Mesenchymal stem cell (in vitro differentiated cells and primary cell): ENCODE measurements around the gene ANKRD29.

ENCODE experiments used
- DNase-seq: peaks from one replicate; pipeline ENCODE4 v3.0.0-alpha.2; 2013
- H2AFZ ChIP-seq: one replicate; pipeline ENCODE4 v1.6.1; 2013; ENCODE audit warnings: low read depth, mild to moderate bottlenecking, control low read depth, inconsistent platforms, low read length, moderate library complexity
- H2AK5ac ChIP-seq: 2 replicates; pipeline ENCODE4 v1.6.1; 2013; ENCODE audit warnings: low read length, moderate library complexity, mild to moderate bottlenecking, inconsistent platforms; ENCODE audit not compliant: severe bottlenecking
- H2BK120ac ChIP-seq: one replicate; pipeline ENCODE4 v1.6.1; 2013; ENCODE audit warnings: low read depth, mild to moderate bottlenecking, inconsistent platforms, low read length, moderate library complexity
- H2BK12ac ChIP-seq, 2 experiments: one replicate each; pipeline ENCODE4 v1.6.1; 2013; ENCODE audit warnings: inconsistent platforms in 2 of 2, low read length in 2 of 2, mild to moderate bottlenecking in 2 of 2, moderate library complexity in 2 of 2, control low read depth in 1 of 2
- H2BK15ac ChIP-seq: one replicate; pipeline ENCODE4 v1.6.1; 2013; ENCODE audit warnings: mild to moderate bottlenecking, low read depth, inconsistent platforms; ENCODE audit not compliant: poor library complexity, severe bottlenecking
- H2BK5ac ChIP-seq: 2 replicates; pipeline ENCODE4 v1.6.1; 2013; ENCODE audit warnings: low read depth, mild to moderate bottlenecking, low read length, control low read depth, inconsistent platforms; ENCODE audit not compliant: poor library complexity, severe bottlenecking
- H3K14ac ChIP-seq, 2 experiments: one replicate each; pipeline ENCODE4 v1.6.1; 2013; ENCODE audit warnings: inconsistent platforms in 2 of 2, low read length in 2 of 2, control low read depth in 1 of 2, mild to moderate bottlenecking in 1 of 2, moderate library complexity in 1 of 2
- H3K18ac ChIP-seq, 2 experiments: one replicate each; pipeline ENCODE4 v1.6.1; 2013; ENCODE audit warnings: inconsistent platforms in 2 of 2, low read length in 2 of 2, control low read depth in 1 of 2, low read depth in 1 of 2, mild to moderate bottlenecking in 1 of 2
- H3K23ac ChIP-seq, 2 experiments: one replicate each; pipeline ENCODE4 v1.6.1; 2013; ENCODE audit warnings: inconsistent platforms in 2 of 2, low read length in 2 of 2, mild to moderate bottlenecking in 2 of 2, moderate library complexity in 2 of 2, control low read depth in 1 of 2
- H3K27ac ChIP-seq: 2 replicates; pipeline ENCODE4 v1.5.1; 2013; ENCODE audit warnings: mild to moderate bottlenecking, moderate library complexity, low read length, control low read depth, inconsistent platforms; ENCODE audit not compliant: poor library complexity, severe bottlenecking
- H3K27me3 ChIP-seq, 2 experiments: 2 replicates each; pipeline versions ENCODE4 v1.6.1 to v1.7.0; 2013; ENCODE audit warnings: low read length in 2 of 2, mild to moderate bottlenecking in 2 of 2, moderate library complexity in 2 of 2, control low read depth in 1 of 2, inconsistent platforms in 1 of 2; ENCODE audit not compliant: control insufficient read depth in 1 of 2, insufficient read depth in 1 of 2
- H3K36me3 ChIP-seq, 2 experiments: 2 replicates each; pipeline versions ENCODE4 v1.6.1 to v1.7.0; 2013; ENCODE audit warnings: low read length in 2 of 2, control low read depth in 1 of 2, inconsistent platforms in 1 of 2, low read depth in 1 of 2, mild to moderate bottlenecking in 1 of 2; ENCODE audit not compliant: insufficient read depth in 2 of 2, control insufficient read depth in 1 of 2
- H3K4ac ChIP-seq, 2 experiments: one replicate each; pipeline ENCODE4 v1.6.1; 2013; ENCODE audit warnings: inconsistent platforms in 2 of 2, low read length in 2 of 2, mild to moderate bottlenecking in 2 of 2, moderate library complexity in 2 of 2, control low read depth in 1 of 2, low read depth in 1 of 2
- H3K4me1 ChIP-seq: 2 replicates; pipeline ENCODE4 v1.6.1; 2013; ENCODE audit warnings: low read depth, low read length, control low read depth; ENCODE audit not compliant: control insufficient read depth, insufficient read depth
- H3K4me2 ChIP-seq: 2 replicates; pipeline ENCODE4 v1.6.1; 2013; ENCODE audit warnings: low read length, mild to moderate bottlenecking, inconsistent platforms; ENCODE audit not compliant: poor library complexity, severe bottlenecking
- H3K4me3 ChIP-seq, 2 experiments: 2 replicates each; pipeline versions ENCODE4 v1.5.1 to v1.7.0; 2013; ENCODE audit warnings: low read length in 2 of 2, mild to moderate bottlenecking in 2 of 2, control low read depth in 1 of 2, low read depth in 1 of 2; ENCODE audit not compliant: insufficient read depth in 1 of 2
- H3K79me1 ChIP-seq: replicated peaks from 2 replicates; pipeline ENCODE4 v1.6.1; 2013; ENCODE audit warnings: mild to moderate bottlenecking, control low read depth, low read length, inconsistent platforms; ENCODE audit not compliant: poor library complexity, severe bottlenecking
- H3K9ac ChIP-seq: 2 replicates; pipeline ENCODE4 v1.7.0; 2013; ENCODE audit warnings: mild to moderate bottlenecking, low read length, moderate library complexity
- H3K9me3 ChIP-seq: 2 replicates; pipeline ENCODE4 v1.7.0; 2013; ENCODE audit warnings: mild to moderate bottlenecking, low read length; ENCODE audit not compliant: control insufficient read depth
- H4K8ac ChIP-seq: one replicate; pipeline ENCODE4 v1.6.1; 2013; ENCODE audit warnings: inconsistent platforms, mild to moderate bottlenecking, low read length, moderate library complexity
- H4K91ac ChIP-seq: one replicate; pipeline ENCODE4 v1.6.1; 2013; ENCODE audit warnings: mild to moderate bottlenecking, low read length, inconsistent platforms
- WGBS: methylation state at CpG from one replicate; pipeline ENCODE4 v1.1.7; 2013; ENCODE audit warnings: mixed read lengths; 5-methylcytosine and 5-hydroxymethylcytosine counted together

ANKRD29 gene

DNA sequence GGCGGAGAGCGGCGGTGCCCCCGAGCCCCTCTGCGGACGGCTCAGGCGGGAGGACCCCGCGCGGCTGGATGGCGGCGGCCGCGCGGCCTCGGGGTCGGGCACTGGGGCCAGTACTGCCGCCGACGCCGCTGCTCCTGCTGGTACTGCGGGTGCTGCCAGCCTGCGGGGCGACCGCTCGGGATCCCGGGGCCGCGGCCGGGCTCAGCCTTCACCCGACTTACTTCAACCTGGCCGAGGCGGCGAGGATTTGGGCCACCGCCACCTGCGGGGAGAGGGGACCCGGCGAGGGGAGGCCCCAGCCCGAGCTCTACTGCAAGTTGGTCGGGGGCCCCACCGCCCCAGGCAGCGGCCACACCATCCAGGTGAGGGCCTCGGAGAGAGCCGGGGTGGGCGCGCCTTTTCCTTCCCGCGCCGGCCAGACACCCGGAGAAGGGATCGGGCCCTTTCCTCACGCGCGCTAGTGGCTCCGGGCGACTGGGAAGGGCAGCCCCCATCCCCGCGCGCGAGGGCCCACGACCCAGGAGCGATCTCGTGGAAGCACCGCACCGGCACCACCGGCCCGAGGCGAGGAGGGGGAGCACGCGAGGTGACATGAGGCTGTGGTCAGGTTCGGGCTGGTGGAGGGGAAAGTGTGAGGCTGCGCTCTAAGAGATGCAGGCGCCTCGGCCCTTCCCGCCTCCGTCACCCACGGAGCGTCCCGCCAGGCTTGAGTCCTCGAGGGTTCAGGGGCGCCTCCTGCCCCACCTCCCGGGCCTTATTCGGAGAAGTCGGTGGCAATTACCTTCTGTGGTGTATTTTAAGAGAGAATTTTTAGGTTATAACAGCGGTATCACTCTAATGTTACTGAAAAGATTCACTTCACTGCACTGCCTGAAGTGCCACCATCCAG lies 27.1 kb upstream of the ANKRD29 start:
- H3K27me3 ChIP-seq: peaks cover 3 to 5% of the 10 kb centered on the region in 2 experiments

DNA sequence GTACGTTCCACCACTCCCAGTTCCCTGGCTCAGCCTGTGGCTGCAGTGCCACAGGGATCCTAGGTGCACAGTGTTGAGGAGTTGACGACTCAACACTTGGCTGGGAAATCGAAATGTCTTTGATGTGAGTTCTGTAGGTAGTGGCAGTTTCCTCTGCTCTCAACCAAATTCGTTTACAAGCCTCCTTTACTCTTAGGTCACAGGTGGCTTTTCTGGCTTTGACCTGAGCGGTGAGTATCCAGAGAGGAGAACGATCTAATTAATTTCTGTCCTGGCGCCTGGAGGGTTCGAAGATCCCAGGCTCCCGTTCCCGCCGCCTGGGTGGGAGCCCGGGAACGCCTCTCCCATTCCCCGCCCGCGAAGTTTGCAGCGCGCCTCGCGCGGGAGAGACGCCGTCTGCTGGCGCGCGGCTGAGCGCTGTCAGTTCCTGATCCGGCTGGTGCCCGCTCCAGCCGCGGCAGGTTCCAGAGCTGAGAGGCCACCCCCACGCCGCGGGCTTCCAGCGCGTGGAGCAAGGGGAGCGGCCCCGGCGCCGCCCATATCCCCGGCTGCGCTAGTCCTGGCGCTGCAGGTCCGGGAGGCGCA lies 26.4 kb upstream of the ANKRD29 start, which contains the start of gene LAMA3:
Gene LAMA3 (plus strand): TSS at position 423 of the 585 bp plus-strand sequence. CDS start 231 bp downstream, outside the sequence.
- H3K4me2 ChIP-seq: peak within 1 kb of the TSS; percentile 98
- H2BK12ac ChIP-seq: no peak within 1 kb of the TSS
- peak within 1 kb of the TSS in 1 of 2 experiments; percentile 98 for H3K23ac ChIP-seq
- no peaks in the 10 kb centered on the region for H3K79me1 ChIP-seq
- H3K4ac ChIP-seq: no peak within 1 kb of the TSS
- no peak within 1 kb of the TSS for H2BK120ac ChIP-seq
- H3K27ac ChIP-seq: no peak within 1 kb of the TSS
- H4K91ac ChIP-seq: no peak within 1 kb of the TSS
- H3K4me1 ChIP-seq: peaks cover 19% of the 10 kb centered on the region
- H4K8ac ChIP-seq: no peak within 1 kb of the TSS
- H2AFZ ChIP-seq: no peak within 1 kb of the TSS
- H3K9me3 ChIP-seq: no peaks in the 10 kb centered on the region
- H3K14ac ChIP-seq: no peak within 1 kb of the TSS
- peak; percentile 33 for DNase-seq
- no peak within 1 kb of the TSS for H3K18ac ChIP-seq
- H3K27me3 ChIP-seq: peaks cover 3 to 5% of the 10 kb centered on the region in 2 experiments
- peak within 1 kb of the TSS; percentile 68 to 76 for H3K4me3 ChIP-seq
- H2BK5ac ChIP-seq: no peak within 1 kb of the TSS
- WGBS: 4% methylated on average over 44 of the region's 45 CpGs
- no peak within 1 kb of the TSS for H2BK15ac ChIP-seq
- H2AK5ac ChIP-seq: no peak within 1 kb of the TSS
- H3K36me3 ChIP-seq: no peaks in the 10 kb centered on the region
- H3K9ac ChIP-seq: peak within 1 kb of the TSS; percentile 63

More for the DNA sequence above, 27.1 kb upstream of the ANKRD29 start:
- Histone ChIP-seq H2AK5ac (no peak overlapping the region), H3K9me3 (no peaks in the 10 kb centered on the region), H3K18ac (no peak overlapping the region), H2BK12ac (no peak overlapping the region), H3K79me1 (no peaks in the 10 kb centered on the region), H2BK15ac (no peak overlapping the region), H2BK5ac (no peak overlapping the region), H3K14ac (no peak overlapping the region), H3K36me3 (no peaks in the 10 kb centered on the region), H3K9ac (peak overlapping the region; percentile 63), H3K4me2 (peak overlapping the region; percentile 98), H2AFZ (no peak overlapping the region), H2BK120ac (no peak overlapping the region), H3K23ac (peak overlapping the region in 1 of 2 experiments; percentile 98), H4K91ac (no peak overlapping the region), H3K4me3 (peak overlapping the region; percentile 68 to 76), H3K4ac (no peak overlapping the region), H3K27ac (no peak overlapping the region), H4K8ac (no peak overlapping the region), H3K4me1 (peaks cover 18% of the 10 kb centered on the region)
- no peak for DNase-seq
- 3% methylated on average over 69 of the region's 85 CpGs for WGBS

DNA sequence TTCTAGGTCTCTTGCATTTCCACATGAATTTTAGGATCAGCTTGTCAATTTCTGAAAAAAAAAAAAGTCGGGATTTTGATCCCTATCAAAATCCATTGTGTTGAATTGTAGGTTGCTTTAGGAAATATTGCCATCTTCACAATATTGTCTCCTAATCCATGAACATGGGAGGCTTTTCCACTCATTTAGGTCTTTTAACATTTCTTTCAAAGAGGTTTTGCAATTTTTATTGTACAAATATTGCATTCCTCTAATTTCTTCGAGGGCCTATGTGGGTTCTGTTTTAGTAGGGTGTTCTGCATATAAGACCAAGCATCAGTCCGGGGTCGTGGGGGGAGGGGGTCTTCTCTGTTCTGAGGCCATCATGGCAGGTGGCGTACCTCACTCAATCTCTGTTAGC lies 25.8 kb upstream of the ANKRD29 start:
- Histone ChIP-seq H3K9me3 (no peaks in the 10 kb centered on the region), H2BK12ac (no peak overlapping the region), H3K9ac (no peak overlapping the region), H4K91ac (no peak overlapping the region), H3K18ac (no peak overlapping the region), H3K27ac (no peak overlapping the region), H3K4me1 (peaks cover 20% of the 10 kb centered on the region), H2BK15ac (no peak overlapping the region), H2AFZ (no peak overlapping the region), H3K14ac (no peak overlapping the region), H2BK120ac (no peak overlapping the region), H3K23ac (no peak overlapping the region), H2AK5ac (no peak overlapping the region), H3K36me3 (no peaks in the 10 kb centered on the region), H4K8ac (no peak overlapping the region), H3K4me2 (peak overlapping the region; percentile 98), H3K4me3 (peak overlapping the region in 1 of 2 experiments; percentile 76), H2BK5ac (no peak overlapping the region), H3K27me3 (peaks cover 3 to 5% of the 10 kb centered on the region in 2 experiments), H3K79me1 (no peaks in the 10 kb centered on the region), H3K4ac (no peak overlapping the region)
- DNase-seq: no peak
- 73% methylated on average over 3 of the region's 5 CpGs for WGBS
